WTC11 (cell line): ENCODE measurements around the gene TANC1. TPM values are rescaled to one million over a fixed set of nuclear protein-coding genes. Genes with fewer than 3 reads are reported as not detected.

ENCODE experiments used
- ATAC-seq: fragments of 200-7000 bp; cut with Tn5 transposase; 2 replicates; pipeline ENCODE4 v1.10.0; 2021; ENCODE audit warnings: mild to moderate bottlenecking, moderate library complexity
- CTCF ChIA-PET: fragments of 300-600 bp; sonication (Branson Sonifier 250); formaldehyde crosslinking; loops from one replicate; lab custom pipeline; 2021; ENCODE audit warnings: antibody characterized with exemption; lab: Charles Lee
- POLR2A ChIA-PET: fragments of 350-600 bp; sonication (Branson Sonifier 250); formaldehyde crosslinking; loops from one replicate; lab custom pipeline; 2021; ENCODE audit warnings: antibody characterized with exemption; lab: Charles Lee
- DNase-seq: peaks from one replicate; pipeline ENCODE4 v3.0.0; 2021; ENCODE audit warnings: low spot score
- H3K27ac Mint-ChIP-seq: 2 replicates; pipeline ENCODE4 v1.8.0; 2021; ENCODE audit warnings: mixed read lengths
- H3K27me3 Mint-ChIP-seq: 2 replicates; pipeline ENCODE4 v1.8.0; 2021; ENCODE audit warnings: low read depth, mild to moderate bottlenecking, moderate library complexity, mixed read lengths
- H3K36me3 Mint-ChIP-seq: 2 replicates; pipeline ENCODE4 v1.8.0; 2021; ENCODE audit warnings: mixed read lengths
- H3K4me1 Mint-ChIP-seq: 2 replicates; pipeline ENCODE4 v1.8.0; 2022; ENCODE audit warnings: mixed read lengths
- H3K4me3 Mint-ChIP-seq: 2 replicates; pipeline ENCODE4 v1.8.0; 2021; ENCODE audit warnings: mild to moderate bottlenecking, moderate library complexity, mixed read lengths
- H3K9me3 Mint-ChIP-seq: 2 replicates; pipeline ENCODE4 v1.8.0; 2021; ENCODE audit warnings: mixed read lengths
- ATF2 ChIP-seq: sonication (generic); formaldehyde crosslinking; IDR thresholded peaks from 2 replicates; pipeline ENCODE4 v1.8.1; 2022; ENCODE audit warnings: low read depth, missing genetic modification reagents, borderline replicate concordance
- CREM ChIP-seq: sonication (generic); formaldehyde crosslinking; IDR thresholded peaks from 2 replicates; pipeline ENCODE4 v1.8.1; 2022; ENCODE audit warnings: mild to moderate bottlenecking, missing genetic modification reagents, moderate library complexity
- GRHL2 ChIP-seq: fragments of 250-450 bp; sonication (Bioruptor Pico); IDR thresholded peaks from 2 replicates; pipeline ENCODE4 v1.8.0; 2022; ENCODE audit warnings: mild to moderate bottlenecking, moderate library complexity; ENCODE audit not compliant: insufficient replicate concordance, severe bottlenecking
- JAZF1 ChIP-seq: fragments of 250-450 bp; sonication (Bioruptor Pico); IDR thresholded peaks from 2 replicates; pipeline ENCODE4 v1.9.0; 2021; ENCODE audit warnings: moderate library complexity, mild to moderate bottlenecking, inconsistent platforms
- JUN ChIP-seq: sonication (generic); formaldehyde crosslinking; IDR thresholded peaks from 2 replicates; pipeline ENCODE4 v1.8.0; 2023; ENCODE audit warnings: mild to moderate bottlenecking, missing genetic modification reagents
- SOX15 ChIP-seq: fragments of 250-450 bp; sonication (Bioruptor Pico); IDR thresholded peaks from 2 replicates; pipeline ENCODE4 v1.9.0; 2021; ENCODE audit warnings: mild to moderate bottlenecking
- USF2 ChIP-seq: sonication (generic); formaldehyde crosslinking; IDR thresholded peaks from 2 replicates; pipeline ENCODE4 v1.8.1; 2023; ENCODE audit warnings: mild to moderate bottlenecking, missing genetic modification reagents, moderate library complexity
- ZNF121 ChIP-seq: sonication (generic); formaldehyde crosslinking; IDR thresholded peaks from 2 replicates; pipeline ENCODE4 v1.8.0; 2023; ENCODE audit warnings: missing genetic modification reagents
- ZNF138 ChIP-seq: sonication (generic); formaldehyde crosslinking; conservative IDR thresholded peaks from 2 replicates; pipeline ENCODE4 v1.8.1; 2022; ENCODE audit warnings: mild to moderate bottlenecking, moderate library complexity, missing genetic modification reagents
- ZNF423 ChIP-seq: fragments of 250-450 bp; sonication (Bioruptor Pico); IDR thresholded peaks from 2 replicates; pipeline ENCODE4 v2.1.2; 2022; ENCODE audit warnings: mild to moderate bottlenecking, moderate library complexity
- ZNF425 ChIP-seq: fragments of 250-450 bp; sonication (Bioruptor Pico); conservative IDR thresholded peaks from 2 replicates; pipeline ENCODE4 v1.9.0; 2021; ENCODE audit warnings: mild to moderate bottlenecking
- total RNA-seq: library from RNA; stranded (reverse); gene quantifications from 3 replicates; pipeline ENCODE4 v1.2.3, GENCODE V29; 2021
- TF ChIP-seq, protein P1 (sequence below): sonication (generic); formaldehyde crosslinking; IDR thresholded peaks from 2 replicates; pipeline ENCODE4 v1.8.0; 2023; ENCODE audit warnings: mild to moderate bottlenecking, missing genetic modification reagents
- TF ChIP-seq, protein P2 (sequence below): fragments of 250-450 bp; sonication (Bioruptor Pico); IDR thresholded peaks from 2 replicates; pipeline ENCODE4 v1.9.0; 2021; ENCODE audit warnings: mild to moderate bottlenecking

Gene TANC1
- total RNA-seq, 1 experiment from 2014 or later = 11.6 TPM

- no peak overlapping the region for H3K27ac Mint-ChIP-seq
- no peaks in the 10 kb centered on the region for H3K27me3 Mint-ChIP-seq
- no peak overlapping the region for H3K4me3 Mint-ChIP-seq
- peaks cover 15% of the 10 kb centered on the region for H3K4me1 Mint-ChIP-seq
- H3K36me3 Mint-ChIP-seq = no peaks in the 10 kb centered on the region
- CTCF ChIA-PET = interaction anchor here (1.1 kb wide), 1 partner anchor 33 kb away, joined by 4 read pairs; no protein-coding TSS in a partner anchor
- H3K9me3 Mint-ChIP-seq = no peaks in the 10 kb centered on the region
- DNase-seq = no peak
- POLR2A ChIA-PET = no interaction called here
- TF ChIP-seq ATF2 (CRISPR knock-in tag) (no peak), ZNF425 (CRISPR knock-in tag) (no peak), CREM (no peak)
- TF ChIP-seq, protein P1, sequence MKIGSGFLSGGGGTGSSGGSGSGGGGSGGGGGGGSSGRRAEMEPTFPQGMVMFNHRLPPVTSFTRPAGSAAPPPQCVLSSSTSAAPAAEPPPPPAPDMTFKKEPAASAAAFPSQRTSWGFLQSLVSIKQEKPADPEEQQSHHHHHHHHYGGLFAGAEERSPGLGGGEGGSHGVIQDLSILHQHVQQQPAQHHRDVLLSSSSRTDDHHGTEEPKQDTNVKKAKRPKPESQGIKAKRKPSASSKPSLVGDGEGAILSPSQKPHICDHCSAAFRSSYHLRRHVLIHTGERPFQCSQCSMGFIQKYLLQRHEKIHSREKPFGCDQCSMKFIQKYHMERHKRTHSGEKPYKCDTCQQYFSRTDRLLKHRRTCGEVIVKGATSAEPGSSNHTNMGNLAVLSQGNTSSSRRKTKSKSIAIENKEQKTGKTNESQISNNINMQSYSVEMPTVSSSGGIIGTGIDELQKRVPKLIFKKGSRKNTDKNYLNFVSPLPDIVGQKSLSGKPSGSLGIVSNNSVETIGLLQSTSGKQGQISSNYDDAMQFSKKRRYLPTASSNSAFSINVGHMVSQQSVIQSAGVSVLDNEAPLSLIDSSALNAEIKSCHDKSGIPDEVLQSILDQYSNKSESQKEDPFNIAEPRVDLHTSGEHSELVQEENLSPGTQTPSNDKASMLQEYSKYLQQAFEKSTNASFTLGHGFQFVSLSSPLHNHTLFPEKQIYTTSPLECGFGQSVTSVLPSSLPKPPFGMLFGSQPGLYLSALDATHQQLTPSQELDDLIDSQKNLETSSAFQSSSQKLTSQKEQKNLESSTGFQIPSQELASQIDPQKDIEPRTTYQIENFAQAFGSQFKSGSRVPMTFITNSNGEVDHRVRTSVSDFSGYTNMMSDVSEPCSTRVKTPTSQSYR = no peak
- TF ChIP-seq, all 79 proteins: peak for 0
- no peak for ATAC-seq
Observed at GRCh38 chr2:159152128-159152778, 183.8 kb downstream of the TANC1 start.

GRCh38 chr2:159153063-159153462 lies 184.6 kb downstream of the TANC1 start:
- ATAC-seq (no peak), DNase-seq (no peak)
- Mint-ChIP-seq H3K9me3 (no peaks in the 10 kb centered on the region), H3K4me3 (no peak overlapping the region), H3K36me3 (no peaks in the 10 kb centered on the region), H3K4me1 (peaks cover 12% of the 10 kb centered on the region), H3K27me3 (no peaks in the 10 kb centered on the region), H3K27ac (no peak overlapping the region; the same call in 1 of the 2 replicates)
- ChIA-PET CTCF (interaction anchor here (1.1 kb wide), 1 partner anchor 34 kb away, joined by 4 read pairs; no protein-coding TSS in a partner anchor), POLR2A (no interaction called here)
- TF ChIP-seq ZNF138 (CRISPR knock-in tag) (no peak), JAZF1 (CRISPR knock-in tag) (no peak), USF2 (CRISPR knock-in tag) (no peak), ZNF423 (CRISPR knock-in tag) (no peak), ZNF121 (CRISPR knock-in tag) (no peak), SOX15 (no peak), JUN (CRISPR knock-in tag) (no peak), GRHL2 (no peak)
- TF ChIP-seq, protein P2, sequence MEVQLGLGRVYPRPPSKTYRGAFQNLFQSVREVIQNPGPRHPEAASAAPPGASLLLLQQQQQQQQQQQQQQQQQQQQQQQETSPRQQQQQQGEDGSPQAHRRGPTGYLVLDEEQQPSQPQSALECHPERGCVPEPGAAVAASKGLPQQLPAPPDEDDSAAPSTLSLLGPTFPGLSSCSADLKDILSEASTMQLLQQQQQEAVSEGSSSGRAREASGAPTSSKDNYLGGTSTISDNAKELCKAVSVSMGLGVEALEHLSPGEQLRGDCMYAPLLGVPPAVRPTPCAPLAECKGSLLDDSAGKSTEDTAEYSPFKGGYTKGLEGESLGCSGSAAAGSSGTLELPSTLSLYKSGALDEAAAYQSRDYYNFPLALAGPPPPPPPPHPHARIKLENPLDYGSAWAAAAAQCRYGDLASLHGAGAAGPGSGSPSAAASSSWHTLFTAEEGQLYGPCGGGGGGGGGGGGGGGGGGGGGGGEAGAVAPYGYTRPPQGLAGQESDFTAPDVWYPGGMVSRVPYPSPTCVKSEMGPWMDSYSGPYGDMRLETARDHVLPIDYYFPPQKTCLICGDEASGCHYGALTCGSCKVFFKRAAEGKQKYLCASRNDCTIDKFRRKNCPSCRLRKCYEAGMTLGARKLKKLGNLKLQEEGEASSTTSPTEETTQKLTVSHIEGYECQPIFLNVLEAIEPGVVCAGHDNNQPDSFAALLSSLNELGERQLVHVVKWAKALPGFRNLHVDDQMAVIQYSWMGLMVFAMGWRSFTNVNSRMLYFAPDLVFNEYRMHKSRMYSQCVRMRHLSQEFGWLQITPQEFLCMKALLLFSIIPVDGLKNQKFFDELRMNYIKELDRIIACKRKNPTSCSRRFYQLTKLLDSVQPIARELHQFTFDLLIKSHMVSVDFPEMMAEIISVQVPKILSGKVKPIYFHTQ (CRISPR knock-in tag) = no peak
